HG03571 (cell line): ENCODE results near the gene RIN3.

Experiments
- ATAC-seq: cut with Tn5 transposase; IDR thresholded peaks from one replicate; pipeline ENCODE4 v1.9.1; 2021; ENCODE audit not compliant: unreplicated experiment

RIN3 gene

DNA sequence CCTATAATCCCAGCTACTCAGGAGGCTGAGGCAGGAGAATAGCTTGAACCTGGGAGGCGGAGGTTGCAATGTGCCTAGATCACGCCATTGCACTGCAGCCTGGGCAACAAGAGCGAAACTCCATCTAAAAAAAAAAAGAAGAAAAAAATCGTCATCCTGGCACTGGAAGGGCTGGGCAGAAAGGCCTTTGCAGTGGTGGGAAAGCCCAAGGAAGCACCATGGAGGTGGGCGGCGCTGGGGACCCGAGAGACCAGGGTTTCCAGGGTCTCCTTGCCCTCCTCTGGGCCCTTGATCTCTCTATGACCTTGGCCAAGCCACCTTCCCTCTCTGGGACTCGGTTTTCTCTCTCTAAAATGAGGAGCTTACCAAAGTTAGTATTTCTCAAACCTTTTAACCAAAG is 169.5 kb downstream of the RIN3 start:
- no peak for ATAC-seq

DNA sequence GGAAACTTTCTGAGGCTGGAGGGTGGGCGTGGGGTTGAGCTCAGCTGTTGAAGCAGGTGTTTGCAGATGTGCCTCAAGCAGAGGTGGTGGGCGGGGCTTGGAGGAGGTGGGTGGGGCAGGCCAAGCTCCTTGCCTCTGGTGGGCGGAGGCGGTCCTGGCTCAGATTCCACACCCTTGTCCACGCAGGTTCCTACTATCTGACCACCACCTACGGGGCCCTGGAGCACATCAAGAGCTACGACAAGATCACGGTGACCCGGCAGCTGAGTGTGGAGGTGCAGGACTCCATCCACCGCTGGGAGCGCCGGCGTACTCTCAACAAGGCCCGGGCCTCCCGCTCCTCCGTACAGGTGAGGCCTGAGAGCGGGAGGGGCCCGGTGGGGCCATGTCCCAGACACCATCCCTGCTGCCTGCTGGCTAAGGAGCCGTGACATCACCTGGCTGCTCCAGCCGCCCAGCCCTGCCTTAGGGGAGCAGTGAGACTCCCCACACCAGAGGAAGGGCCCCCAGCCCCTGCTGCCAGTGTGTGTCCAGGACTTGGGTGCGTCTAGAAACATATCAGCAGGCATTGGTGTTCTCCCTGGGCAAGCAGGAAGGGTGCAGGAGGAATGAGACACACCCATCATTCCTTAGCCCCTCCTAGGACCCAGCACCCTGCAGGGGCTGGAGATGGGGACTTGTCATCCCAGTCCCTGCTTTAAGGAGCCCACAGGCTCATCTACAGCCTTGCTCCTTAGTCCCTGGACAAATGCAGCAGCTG is 171.4 kb downstream of the RIN3 start:
- no peak for ATAC-seq

DNA sequence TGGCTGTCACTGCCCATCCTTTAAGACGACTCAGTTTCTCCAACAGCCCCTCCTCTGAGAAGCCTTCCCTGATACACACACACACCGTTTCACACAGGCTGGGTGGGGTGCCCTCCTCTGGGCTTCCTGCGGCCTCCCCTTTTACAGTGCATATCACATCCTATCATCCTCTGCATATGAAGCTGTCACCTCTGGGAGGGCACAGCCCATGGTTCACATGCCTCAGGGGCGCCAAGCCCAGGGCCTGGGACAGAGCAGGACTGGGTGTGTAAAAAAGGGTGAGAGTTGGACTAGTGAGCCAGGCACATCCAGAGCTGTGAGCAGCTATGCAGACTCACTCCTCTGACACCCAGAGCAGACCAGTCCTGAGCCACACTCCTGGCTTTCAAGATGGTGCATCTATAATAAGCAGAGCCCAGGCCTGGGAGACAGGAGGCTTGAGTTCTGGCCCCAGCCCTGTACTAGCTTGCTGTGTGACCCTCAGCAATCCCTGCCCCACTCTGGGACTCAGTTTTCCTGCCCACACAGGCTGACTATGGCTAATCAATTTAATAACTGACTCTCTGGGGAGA is 172.3 kb downstream of the RIN3 start:
- no peak for ATAC-seq

DNA sequence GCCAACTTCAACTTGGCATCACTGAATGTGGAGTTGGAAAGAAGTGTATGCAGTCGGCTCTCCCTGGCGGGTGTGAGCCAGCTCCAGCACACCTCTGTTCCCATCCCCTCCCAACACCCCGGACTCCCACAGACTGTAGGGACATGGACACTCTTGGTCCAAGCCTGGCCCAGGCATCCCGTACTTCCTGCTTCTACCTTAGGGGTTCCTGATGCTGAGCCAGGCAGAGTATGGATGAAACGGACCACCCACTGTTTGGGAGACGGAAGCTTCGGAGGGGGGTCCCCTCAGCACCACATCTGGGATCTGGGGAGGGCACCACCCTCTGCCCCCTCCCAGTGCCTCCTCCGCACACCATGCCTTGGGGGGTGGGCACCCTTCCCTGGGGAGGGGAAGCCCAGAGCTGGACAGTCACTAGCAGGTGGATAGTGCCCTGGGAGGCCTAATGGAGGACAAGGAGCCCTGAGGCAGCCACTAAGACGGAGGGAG is 172.9 kb downstream of the RIN3 start:
- ATAC-seq: no peak

DNA sequence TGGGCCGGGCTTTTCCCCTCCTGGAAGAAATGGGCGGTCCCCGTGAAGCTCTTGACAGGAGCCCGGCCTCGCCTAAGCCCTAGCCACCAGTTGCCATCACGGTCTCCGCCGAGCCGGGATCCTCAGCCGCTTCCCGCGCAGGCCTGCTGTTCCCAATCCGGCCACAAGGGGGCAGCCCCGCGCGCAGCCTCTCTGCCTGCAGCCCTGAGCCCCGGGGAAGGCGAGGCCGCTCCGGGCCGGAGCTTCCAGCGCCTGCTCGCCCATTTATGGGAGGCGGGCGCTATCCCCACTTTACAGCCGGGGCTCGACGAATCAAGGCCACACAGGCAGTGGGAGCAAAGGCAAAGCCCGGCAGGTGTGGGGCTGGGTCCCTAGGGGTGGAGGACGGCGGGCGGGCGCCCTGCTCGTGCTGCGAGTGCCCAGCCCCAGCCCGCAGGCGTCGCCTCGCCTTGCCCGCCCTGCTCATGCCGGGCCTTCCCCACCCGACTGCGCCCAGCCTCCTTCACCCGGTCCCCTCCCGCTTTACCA is 173.4 kb downstream of the RIN3 start:
- ATAC-seq: no peak

DNA sequence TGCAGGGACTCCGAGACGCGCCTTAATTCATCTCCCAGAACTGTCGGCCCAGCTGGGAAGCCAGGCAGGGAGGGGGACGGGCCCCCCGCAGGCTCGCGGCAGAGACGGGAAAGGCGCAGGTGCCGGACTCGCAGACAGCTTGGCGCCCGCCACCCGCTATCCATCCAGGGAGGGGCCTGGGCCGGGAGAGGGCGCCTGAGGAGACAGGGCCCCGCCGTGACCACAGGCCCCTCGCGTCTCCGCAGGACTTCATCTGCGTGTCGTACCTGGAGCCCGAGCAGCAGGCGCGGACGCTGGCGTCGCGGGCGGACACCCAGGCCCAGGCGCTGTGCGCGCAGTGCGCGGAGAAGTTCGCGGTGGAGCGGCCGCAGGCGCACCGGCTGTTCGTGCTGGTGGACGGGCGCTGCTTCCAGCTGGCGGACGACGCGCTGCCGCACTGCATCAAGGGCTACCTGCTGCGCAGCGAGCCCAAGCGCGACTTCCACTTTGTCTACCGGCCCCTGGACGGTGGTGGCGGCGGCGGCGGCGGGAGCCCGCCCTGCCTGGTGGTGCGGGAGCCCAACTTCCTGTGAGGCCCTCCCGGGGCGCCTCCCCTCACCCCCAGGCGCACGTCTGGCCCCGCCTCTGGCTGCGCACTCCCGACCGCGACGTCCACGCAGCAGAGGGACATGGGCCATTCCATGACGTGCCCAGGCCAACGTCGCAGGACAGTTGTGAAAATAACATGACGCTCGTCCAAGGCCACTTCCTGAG is 174.3 kb downstream of the RIN3 start:
- no peak for ATAC-seq

DNA sequence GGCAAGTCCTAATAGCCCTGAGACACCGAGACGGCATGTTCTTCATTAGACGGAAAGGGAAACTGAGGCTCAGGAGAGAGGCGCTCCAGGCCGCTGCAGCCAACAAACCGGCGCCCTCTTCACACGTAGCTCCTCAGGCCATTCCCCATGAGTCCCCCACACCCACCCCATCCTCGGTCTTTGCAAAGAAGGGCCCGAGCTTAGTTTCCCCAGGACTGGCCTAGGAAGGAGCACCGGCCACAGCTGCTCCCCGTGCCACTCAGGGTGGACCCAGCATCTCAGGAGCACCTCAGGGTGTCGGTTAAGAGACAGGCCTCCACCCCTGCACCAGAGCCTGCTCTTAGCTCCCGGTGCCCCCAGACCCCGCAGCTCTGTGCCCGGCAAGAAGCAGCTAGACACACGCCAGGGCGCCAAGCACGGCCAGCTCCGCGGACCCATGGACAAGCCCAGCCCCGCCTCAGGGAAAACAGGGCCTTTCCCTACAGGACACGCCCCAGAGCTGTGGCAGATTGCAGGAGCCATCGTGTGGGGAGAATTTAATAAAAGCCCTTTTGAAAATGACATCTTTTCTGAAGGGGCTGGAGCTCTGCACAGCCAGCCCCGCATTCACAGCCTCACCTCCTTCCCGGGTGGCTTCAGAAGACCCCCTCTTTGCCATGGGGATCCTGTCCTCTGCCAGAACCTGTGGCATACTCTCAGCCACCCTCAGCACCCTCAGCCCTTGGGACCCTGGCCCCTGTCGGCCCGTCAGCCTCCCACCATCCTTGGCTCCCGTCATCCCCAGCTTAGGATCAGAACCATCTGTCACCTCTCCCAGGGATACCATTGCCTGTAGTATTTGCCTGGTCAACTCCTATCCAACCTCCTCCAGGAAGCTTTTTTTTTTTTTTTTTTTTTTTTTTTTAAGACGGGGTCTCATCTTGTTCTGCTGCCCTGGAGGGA is 175.1 kb downstream of the RIN3 start:
- ATAC-seq: no peak

DNA sequence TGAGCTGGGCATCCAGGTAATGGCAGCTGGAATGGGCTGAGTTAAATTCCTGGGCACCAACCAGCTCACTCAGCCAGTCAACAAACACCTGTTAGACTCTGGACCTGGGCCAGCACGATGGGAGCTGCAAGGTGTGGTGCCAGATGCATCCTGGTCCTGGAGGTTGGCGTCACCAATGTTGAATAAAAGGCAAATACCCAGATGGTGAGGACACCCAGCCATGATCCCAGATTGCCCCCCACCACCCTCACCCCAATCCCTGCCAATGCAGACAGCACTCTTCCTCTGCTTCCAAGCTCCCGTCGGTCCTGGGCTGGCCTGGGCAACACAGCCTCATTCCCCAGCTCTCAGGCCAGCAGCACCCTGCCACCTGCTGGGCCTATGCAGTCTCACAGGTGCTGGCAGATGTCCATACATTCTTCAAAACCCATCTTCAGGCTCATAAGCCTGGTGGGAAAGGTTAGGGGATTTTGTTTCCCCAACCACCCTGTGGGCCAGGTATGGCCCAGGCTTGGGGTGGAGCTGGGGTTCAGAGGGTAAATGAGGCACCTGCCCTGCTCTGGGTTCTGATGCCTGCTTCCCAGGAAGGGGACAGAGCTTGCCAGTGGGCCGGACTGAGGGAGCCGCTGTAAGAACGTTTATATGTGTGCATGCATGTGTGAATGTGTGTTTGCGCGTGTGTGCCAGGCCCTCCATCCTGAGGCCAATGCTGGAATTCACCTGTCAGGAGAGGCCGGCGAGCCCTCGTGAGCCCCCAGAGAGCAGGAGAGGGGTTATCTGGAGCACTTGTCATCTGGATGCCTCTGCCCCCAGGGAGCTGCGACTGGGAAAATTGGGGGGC is 176.8 kb downstream of the RIN3 start:
- ATAC-seq: no peak

DNA sequence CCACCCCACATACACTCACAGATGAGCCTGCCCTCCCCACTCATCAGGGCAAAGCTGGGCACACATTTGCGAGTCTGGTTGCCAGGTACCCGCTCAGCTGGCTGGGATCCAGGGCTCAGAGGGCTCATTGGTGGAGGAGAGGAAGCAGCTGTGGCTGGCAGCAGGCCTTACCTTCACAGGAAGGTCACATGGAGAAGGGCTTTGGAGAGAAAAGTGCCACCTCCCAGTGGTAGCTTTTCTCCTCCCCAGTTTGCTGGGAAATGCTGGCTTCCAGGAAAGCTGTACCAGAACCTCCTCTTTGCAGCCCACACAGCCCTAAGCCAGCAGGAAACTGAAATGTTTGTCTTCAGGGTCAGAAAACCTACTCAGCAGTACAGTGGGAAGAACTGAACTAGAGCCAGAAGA is 179.2 kb downstream of the RIN3 start:
- ATAC-seq: no peak

DNA sequence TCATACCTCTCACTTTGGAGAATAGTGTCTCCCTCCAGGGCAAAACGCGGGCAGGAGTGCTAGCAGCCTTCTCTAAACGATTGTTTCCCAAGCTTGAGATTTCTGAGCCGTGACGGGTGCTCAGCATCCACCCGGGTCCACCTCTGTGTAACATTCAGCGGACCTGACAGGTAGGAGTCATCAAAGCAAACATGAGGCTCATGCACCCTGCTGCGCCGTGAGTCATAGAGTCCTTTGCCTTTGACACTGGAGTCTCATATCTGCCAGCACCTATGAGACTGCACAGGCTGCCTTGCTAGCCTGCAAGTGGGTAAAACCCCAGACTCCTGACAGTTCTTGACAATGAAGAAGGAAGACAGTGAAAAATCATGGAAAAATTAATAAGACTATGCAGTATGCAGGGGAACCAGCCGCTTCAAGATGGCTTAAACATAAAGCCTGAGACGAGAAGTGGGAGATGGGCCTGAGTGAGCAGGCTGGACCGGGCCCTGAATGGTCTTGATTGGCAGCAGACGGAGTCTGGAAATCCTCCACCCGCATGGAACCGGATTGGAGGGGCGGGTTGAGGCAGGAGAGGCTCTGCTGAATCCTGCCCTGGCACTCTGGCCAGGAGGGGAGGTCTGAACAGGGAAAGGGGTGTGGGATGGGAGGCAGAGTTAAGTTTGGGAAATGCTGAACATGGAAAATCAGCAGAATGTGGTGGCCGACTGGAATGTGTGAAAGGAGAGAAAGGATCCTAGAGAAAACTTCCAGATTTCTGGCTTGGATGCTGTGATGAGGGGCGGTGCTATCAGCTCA is 180.6 kb downstream of the RIN3 start:
- no peak for ATAC-seq

DNA sequence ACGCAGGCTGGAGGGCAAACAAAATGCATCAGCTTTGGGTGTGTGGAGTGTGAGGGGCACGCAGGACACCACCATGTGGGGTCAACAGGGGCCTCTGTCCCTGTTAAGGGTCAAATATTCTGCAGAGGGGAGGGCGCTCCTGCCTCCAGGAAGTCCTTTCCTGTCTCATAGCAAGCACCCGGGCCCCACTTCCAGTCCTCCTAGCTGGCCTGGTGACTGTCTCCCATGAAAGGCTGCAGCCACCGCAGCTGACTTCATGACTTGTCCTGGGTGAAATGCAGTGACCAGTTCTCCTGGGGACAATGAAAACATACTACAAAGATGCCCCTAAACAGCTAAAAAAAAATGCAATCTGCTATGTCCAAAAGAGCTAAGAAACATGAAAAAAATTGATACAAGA is 181.2 kb downstream of the RIN3 start:
- no peak for ATAC-seq

DNA sequence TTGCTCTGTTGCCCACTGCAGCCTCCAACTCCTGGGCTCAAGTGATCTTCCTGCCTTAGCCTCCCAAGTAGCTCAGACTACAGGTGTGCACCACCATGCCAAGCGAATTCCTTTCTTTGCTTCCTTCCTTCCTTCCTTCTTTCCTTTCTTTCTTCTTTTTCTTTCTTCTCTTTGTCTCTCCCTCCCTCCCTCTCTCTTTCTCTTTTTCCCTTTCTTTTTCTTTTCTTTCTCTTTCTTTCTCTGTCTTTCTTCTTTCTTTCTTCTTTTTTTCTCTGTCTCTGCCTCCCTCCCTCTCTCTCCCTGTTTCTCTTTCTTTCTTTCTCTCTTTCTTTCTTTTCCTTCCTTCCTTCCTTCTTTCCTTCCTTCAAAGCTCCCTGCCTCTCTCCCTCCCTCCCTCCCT is 182.0 kb downstream of the RIN3 start:
- no peak for ATAC-seq

DNA sequence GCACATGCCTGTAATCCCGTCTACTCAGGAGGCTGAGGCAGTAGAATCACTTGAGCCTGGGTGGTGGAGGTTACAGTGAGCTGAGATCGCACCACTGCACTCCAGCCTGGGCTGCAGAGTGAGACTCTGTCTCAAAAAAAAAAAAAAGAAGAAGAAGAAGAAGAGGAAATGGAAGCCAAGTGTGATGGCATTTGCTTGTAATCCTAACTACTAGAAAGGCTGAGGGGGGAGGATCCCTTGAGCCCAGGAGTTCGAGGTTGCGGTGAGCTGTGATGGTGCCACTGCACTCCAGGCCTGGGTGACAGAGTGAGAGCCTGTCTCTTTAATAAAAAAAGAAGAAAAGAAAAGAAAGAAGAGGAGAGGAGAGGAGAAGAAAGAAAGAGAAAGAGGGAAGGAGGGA is 182.8 kb downstream of the RIN3 start:
- ATAC-seq: no peak

DNA sequence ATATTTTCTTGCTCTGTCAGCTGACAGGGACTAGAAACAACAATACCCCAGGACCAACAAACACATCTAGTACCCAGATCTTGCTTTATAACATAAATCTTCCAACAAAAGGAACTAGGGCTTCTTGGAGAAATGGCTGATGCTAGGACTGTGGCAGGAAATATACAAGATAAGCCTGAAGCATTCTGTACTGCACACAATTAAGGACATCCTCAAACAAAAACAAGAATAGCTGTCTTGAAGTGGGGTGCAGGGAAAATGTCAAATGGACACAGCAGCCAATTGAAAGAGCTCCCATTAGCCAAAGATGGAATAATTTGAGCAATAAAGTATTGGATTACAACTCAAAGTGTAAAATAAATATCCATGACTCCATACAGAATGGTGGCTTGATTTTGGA is 184.8 kb downstream of the RIN3 start:
- no peak for ATAC-seq

DNA sequence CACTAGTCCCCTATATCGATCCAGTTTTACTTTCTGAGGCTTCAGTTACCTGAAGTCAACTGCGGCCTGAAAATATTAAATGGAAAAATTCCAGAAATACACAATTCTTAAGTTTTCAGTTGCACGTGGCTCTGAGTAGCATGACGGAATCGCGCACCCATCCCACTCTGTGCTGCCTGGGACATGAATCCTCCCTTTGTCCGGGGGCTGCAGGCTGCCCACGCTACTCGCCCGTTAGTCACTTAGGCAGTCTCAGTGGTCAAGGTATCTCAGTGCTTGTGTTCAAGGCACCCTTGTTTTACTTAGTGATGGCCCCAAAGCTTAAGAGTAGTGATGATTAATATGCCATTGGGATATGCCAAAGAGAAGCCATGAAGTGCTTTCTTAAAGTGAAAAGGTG is 188.2 kb downstream of the RIN3 start:
- no peak for ATAC-seq

DNA sequence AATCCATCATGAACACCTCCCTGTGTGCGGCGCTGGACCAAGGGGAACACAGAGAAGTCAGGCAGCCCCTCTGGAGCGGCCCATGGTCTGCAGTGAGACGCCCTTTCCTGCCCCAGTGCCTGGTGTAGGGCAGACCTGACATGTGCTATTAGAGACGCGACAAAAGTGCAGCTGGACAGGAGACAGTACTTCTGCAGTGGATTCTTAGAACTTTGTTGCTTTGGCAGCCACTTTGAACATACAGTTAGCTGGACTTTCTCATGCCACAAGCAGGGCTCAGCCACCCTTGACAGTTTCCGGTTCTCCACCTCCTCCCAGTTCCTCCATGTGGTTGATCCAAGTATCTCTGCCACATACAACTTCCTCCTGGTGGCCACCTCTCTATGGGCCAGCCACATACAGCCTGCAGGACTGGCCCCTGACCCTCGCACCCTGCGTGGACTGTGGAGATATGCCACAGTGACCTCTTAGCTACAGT is 188.9 kb downstream of the RIN3 start:
- no peak for ATAC-seq

DNA sequence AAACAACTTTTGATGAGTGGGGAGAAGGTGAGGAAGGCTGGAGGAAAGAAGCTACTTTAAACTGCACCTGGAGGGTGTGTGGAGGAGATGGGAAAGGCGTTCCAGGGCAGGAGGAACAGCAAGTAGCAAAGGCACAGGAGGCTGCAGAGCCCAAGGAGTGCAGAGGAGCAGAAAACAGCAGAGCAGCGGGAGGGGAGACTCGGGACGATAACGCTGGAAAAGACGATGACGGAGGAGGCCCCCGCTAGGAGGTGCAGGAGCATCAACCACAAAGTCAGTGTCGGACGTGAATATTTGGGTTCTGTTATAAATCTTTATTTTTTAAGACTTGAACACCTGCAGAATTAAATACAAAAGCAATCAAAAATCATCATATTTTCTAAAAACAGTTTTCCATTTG is 189.9 kb downstream of the RIN3 start:
- no peak for ATAC-seq

DNA sequence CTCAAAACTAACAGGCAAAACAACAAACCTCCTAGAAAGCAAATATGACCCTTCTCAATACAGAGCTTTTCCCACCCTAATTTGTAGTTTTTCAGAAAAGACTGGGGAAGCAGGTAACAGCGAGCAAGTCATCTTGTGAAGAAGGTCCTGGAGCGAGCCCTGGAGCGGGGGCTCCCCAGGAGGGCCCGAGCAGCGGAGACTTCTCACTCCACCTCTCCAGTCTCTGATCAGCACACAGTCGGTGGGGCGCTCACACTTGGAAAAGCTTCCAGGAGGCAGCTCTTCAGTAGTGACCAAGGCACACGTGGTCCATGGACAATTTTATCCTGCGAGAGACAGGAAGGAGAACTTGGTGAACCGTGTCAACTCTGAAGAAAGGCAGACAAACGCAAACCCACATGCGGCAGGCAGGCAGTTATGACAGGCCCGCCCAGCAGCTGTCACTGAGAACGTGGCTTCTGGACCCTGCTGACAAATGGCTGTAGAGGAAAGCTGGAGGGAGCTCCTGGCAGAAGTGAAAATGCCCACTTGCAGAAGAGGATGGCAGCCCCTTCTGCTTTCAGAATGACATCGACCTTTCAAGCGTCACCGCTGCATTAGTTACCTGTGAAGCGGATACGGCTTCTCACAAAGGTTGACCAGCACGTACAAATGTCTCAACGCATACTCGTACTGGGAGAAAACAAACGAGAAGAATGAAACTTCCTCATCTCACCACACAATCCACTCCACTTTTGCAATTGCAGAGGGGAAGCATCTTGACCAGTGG is 190.6 kb downstream of the RIN3 start:
- peak; percentile 96 for ATAC-seq
